Transverse colon (tissue), 4 donors: Measurements from ENCODE around the gene ANKFN1.

Experiments
- CTCF ChIP-seq, 5 experiments: fragments of 200-600 bp in 3 of 5; fragments of 450-650 bp in 2 of 5; sonication (generic) in 3 of 5; IDR thresholded peaks; 1 replicate in 2 of 5; 2 replicates in 3 of 5; pipeline ENCODE4 v1.5.1; 2016 to 2017; ENCODE audit warnings: antibody characterized with exemption in 5 of 5, inconsistent platforms in 3 of 5, mild to moderate bottlenecking in 2 of 5, moderate library complexity in 1 of 5
- EP300 ChIP-seq: sonication (generic); formaldehyde crosslinking; IDR thresholded peaks from one replicate; pipeline ENCODE4 v1.6.1; 2017; ENCODE audit warnings: antibody characterized with exemption, low read depth
- POLR2A ChIP-seq: fragments of 450-650 bp; IDR thresholded peaks from one replicate; pipeline ENCODE4 v1.6.1; 2016; ENCODE audit warnings: antibody characterized with exemption, mild to moderate bottlenecking, moderate library complexity
- POLR2AphosphoS5 ChIP-seq, 3 donors: sonication (generic); formaldehyde crosslinking; IDR thresholded peaks; one replicate each; pipeline ENCODE4 v1.6.1; 2016; ENCODE audit warnings: antibody characterized with exemption in 3 of 3

DNA sequence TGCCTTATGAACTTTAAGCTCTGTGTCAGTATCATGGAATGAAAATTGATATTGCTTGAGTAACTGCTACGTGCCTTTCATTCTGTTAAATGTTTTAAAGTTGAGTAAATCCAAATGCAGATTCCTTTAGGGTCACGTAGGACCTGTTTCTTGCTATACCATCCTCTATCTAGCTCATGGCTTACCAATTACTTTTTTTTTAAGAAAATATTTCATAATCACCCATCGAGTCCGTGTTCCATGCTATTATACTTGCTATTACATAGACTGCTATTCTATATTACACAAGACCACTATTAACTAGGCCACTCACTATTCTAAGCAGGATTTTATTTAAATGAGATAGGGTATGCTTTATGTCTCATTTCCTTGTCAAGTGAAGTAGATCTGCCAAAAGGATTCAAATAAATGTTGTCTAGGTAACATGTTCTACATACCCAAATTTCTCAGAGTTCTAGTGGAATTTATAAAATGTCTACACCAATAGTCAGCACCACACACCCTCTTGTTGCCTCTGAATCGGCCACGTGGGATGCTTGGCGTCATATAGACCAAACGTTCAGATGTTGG, 11.9 kb downstream of the ANKFN1 start:
- TF ChIP-seq POLR2A (no peak), CTCF (IDR thresholded peaks at IDR 0.05) (no peak), EP300 (no peak), POLR2AphosphoS5 (IDR thresholded peaks at IDR 0.05) (no peak)
